OCI-LY1 (cell line): ENCODE results near the gene KCNK16.

Source experiments
- H2AFZ ChIP-seq: fragments of 200-600 bp; sonication (generic), shearing (Covaris generic); 2 replicates; pipeline ENCODE4 v1.6.0; 2014; ENCODE audit warnings: antibody characterized with exemption, mild to moderate bottlenecking, low read length
- H3F3A ChIP-seq: fragments of 200-600 bp; sonication (generic), shearing (Covaris generic); 2 replicates; pipeline ENCODE4 v1.6.0; 2014; ENCODE audit warnings: mild to moderate bottlenecking, antibody characterized with exemption, low read length, moderate library complexity; ENCODE audit not compliant: insufficient read depth
- H3K27ac ChIP-seq: fragments of 200-600 bp; sonication (generic); 2 replicates; pipeline ENCODE4 v1.5.1; 2014; ENCODE audit warnings: low read length, mixed run types, mild to moderate bottlenecking, low read depth; ENCODE audit not compliant: poor library complexity, severe bottlenecking
- H3K27me3 ChIP-seq: fragments of 200-600 bp; sonication (generic); 2 replicates; pipeline ENCODE4 v1.6.0; 2014; ENCODE audit warnings: antibody characterized with exemption, mild to moderate bottlenecking, low read length, moderate library complexity; ENCODE audit not compliant: insufficient read depth
- H3K36me3 ChIP-seq: fragments of 200-600 bp; sonication (generic); 2 replicates; pipeline ENCODE4 v1.6.1; 2014; ENCODE audit warnings: mild to moderate bottlenecking, antibody characterized with exemption, low read length, moderate library complexity, mixed read lengths; ENCODE audit not compliant: insufficient read depth
- H3K4me1 ChIP-seq: fragments of 200-600 bp; sonication (generic); 2 replicates; pipeline ENCODE4 v1.5.1; 2014; ENCODE audit warnings: mild to moderate bottlenecking, low read length, moderate library complexity; ENCODE audit not compliant: insufficient read depth, severe bottlenecking
- H3K4me2 ChIP-seq: fragments of 200-600 bp; sonication (generic), shearing (Covaris generic); 2 replicates; pipeline ENCODE4 v1.6.1; 2014; ENCODE audit warnings: low read length
- H3K4me3 ChIP-seq: fragments of 200-600 bp; sonication (generic); 2 replicates; pipeline ENCODE4 v1.5.1; 2014; ENCODE audit warnings: low read length, low read depth, mild to moderate bottlenecking, mixed read lengths; ENCODE audit not compliant: poor library complexity, severe bottlenecking
- H3K79me2 ChIP-seq: fragments of 200-600 bp; shearing (Covaris generic); 2 replicates; pipeline ENCODE4 v1.6.1; 2016; ENCODE audit warnings: mixed run types, low read length, mixed read lengths; ENCODE audit not compliant: insufficient read depth
- H3K9ac ChIP-seq: fragments of 200-600 bp; sonication (generic), shearing (Covaris generic); 2 replicates; pipeline ENCODE4 v1.6.1; 2014; ENCODE audit warnings: mild to moderate bottlenecking, low read length, mixed read lengths
- H3K9me2 ChIP-seq: fragments of 200-600 bp; sonication (generic), shearing (Covaris generic); 2 replicates; pipeline ENCODE4 v1.6.1; 2014; ENCODE audit warnings: low read depth, mild to moderate bottlenecking, low read length, mixed read lengths
- H3K9me3 ChIP-seq: fragments of 200-600 bp; shearing (Covaris generic); 2 replicates; pipeline ENCODE4 v1.6.1; 2014; ENCODE audit warnings: low read length, mixed read lengths
- H4K20me1 ChIP-seq: fragments of 200-600 bp; sonication (generic), shearing (Covaris generic); 2 replicates; pipeline ENCODE4 v1.6.0; 2016; ENCODE audit warnings: mild to moderate bottlenecking, low read length; ENCODE audit not compliant: insufficient read depth
- CTCF ChIP-seq: fragments of 200-600 bp; sonication (generic), shearing (Covaris generic); IDR thresholded peaks from 2 replicates; pipeline ENCODE4 v1.5.1; 2017; ENCODE audit warnings: mild to moderate bottlenecking, antibody characterized with exemption, low read length, moderate library complexity, mixed read lengths
- EZH2 ChIP-seq: fragments of 200-600 bp; sonication (generic), shearing (Covaris generic); IDR thresholded peaks from 2 replicates; pipeline ENCODE4 v1.8.0; 2017; ENCODE audit warnings: borderline replicate concordance, mixed run types, mild to moderate bottlenecking, antibody characterized with exemption, low read length, moderate library complexity, mixed read lengths

The KCNK16 gene

GRCh38 chr6:39300739-39301138 lies 21.8 kb downstream of the KCNK16 start:
- TF ChIP-seq CTCF, result no peak
- TF ChIP-seq EZH2, result no peak
- no peak overlapping the region for H3K9ac ChIP-seq
- H3K9me2 ChIP-seq, result no peaks in the 10 kb centered on the region
- H2AFZ ChIP-seq, result no peak overlapping the region
- H3K27me3 ChIP-seq, result no peaks in the 10 kb centered on the region
- H3K4me1 ChIP-seq, result peaks cover 4% of the 10 kb centered on the region
- no peak overlapping the region for H3K4me2 ChIP-seq
- no peaks in the 10 kb centered on the region for H3K79me2 ChIP-seq
- H3K4me3 ChIP-seq, result no peak overlapping the region
- H3K27ac ChIP-seq, result no peak overlapping the region
- H3K9me3 ChIP-seq, result no peaks in the 10 kb centered on the region
- no peaks in the 10 kb centered on the region for H3K36me3 ChIP-seq
- no peaks in the 10 kb centered on the region for H3F3A ChIP-seq
- no peaks in the 10 kb centered on the region for H4K20me1 ChIP-seq

- Histone ChIP-seq H2AFZ (no peak overlapping the region), H4K20me1 (no peaks in the 10 kb centered on the region), H3K27me3 (no peaks in the 10 kb centered on the region), H3K9me2 (no peaks in the 10 kb centered on the region), H3K4me1 (peaks cover 4% of the 10 kb centered on the region), H3K79me2 (no peaks in the 10 kb centered on the region), H3K4me3 (no peak overlapping the region), H3K9me3 (no peaks in the 10 kb centered on the region), H3K27ac (no peak overlapping the region), H3K36me3 (no peaks in the 10 kb centered on the region), H3K9ac (no peak overlapping the region), H3F3A (no peaks in the 10 kb centered on the region), H3K4me2 (no peak overlapping the region)
- no peak for TF ChIP-seq CTCF
- no peak for TF ChIP-seq EZH2
Observed at GRCh38 chr6:39298061-39298460, 24.4 kb downstream of the KCNK16 start.

GRCh38 chr6:39296745-39297640 lies 25.5 kb downstream of the KCNK16 start:
- Histone ChIP-seq H3K4me3 (no peak overlapping the region), H3K4me1 (no peaks in the 10 kb centered on the region), H2AFZ (no peak overlapping the region), H4K20me1 (no peaks in the 10 kb centered on the region), H3K27ac (no peak overlapping the region), H3F3A (no peaks in the 10 kb centered on the region), H3K27me3 (no peaks in the 10 kb centered on the region), H3K9ac (no peak overlapping the region), H3K9me3 (no peaks in the 10 kb centered on the region), H3K79me2 (no peaks in the 10 kb centered on the region), H3K36me3 (no peaks in the 10 kb centered on the region), H3K9me2 (no peaks in the 10 kb centered on the region), H3K4me2 (no peak overlapping the region)
- no peak for TF ChIP-seq CTCF
- no peak for TF ChIP-seq EZH2
